H1 (cell line): Measurements from ENCODE around the gene FHIT.

Experiments used
- CBX8 ChIP-seq: fragments of 300-800, 300-1000 bp; sonication (generic); IDR thresholded peaks from 2 replicates; pipeline ENCODE4 v1.7.1; 2016; ENCODE audit warnings: low read depth, low read length, borderline replicate concordance
- CTCF ChIP-seq, 3 experiments: IDR thresholded peaks; 1 replicate in 2 of 3; 2 replicates in 1 of 3; pipeline versions ENCODE4 v1.5.1 to v1.6.1; 2011; ENCODE audit warnings: low read length in 3 of 3, mild to moderate bottlenecking in 3 of 3, inconsistent platforms in 2 of 3, low read depth in 1 of 3, moderate library complexity in 1 of 3; ENCODE audit not compliant: insufficient read depth in 1 of 3; ENCODE audit errors: control extremely low read depth in 1 of 3
- POLR2A ChIP-seq, 2 experiments: IDR thresholded peaks; 1 replicate in 1 of 2; 2 replicates in 1 of 2; pipeline ENCODE4 v1.6.1; 2011; ENCODE audit warnings: low read depth in 2 of 2, low read length in 2 of 2, mild to moderate bottlenecking in 2 of 2; ENCODE audit errors: control extremely low read depth in 1 of 2
- POU5F1 ChIP-seq: IDR thresholded peaks from 2 replicates; pipeline ENCODE4 v1.6.1; 2011; ENCODE audit warnings: low read depth, mild to moderate bottlenecking, low read length, moderate library complexity
- RAD21 ChIP-seq, 2 experiments: IDR thresholded peaks in 1 of 2; conservative IDR thresholded peaks in 1 of 2; 2 replicates each; pipeline ENCODE4 v1.6.1; 2011; ENCODE audit warnings: low read depth in 2 of 2, low read length in 2 of 2, improper control_type of control experiment in 1 of 2, inconsistent platforms in 1 of 2, mild to moderate bottlenecking in 1 of 2, moderate library complexity in 1 of 2
- RNF2 ChIP-seq: fragments of 200-900, 300-1000 bp; sonication (generic); IDR thresholded peaks from 2 replicates; pipeline ENCODE4 v1.7.1; 2016; ENCODE audit warnings: borderline replicate concordance, low read depth, mild to moderate bottlenecking, antibody characterized with exemption, low read length; ENCODE audit not compliant: poor library complexity, severe bottlenecking; ENCODE audit errors: missing control alignments
- SIX5 ChIP-seq: IDR thresholded peaks from 2 replicates; pipeline ENCODE4 v1.6.1; 2011; ENCODE audit warnings: mild to moderate bottlenecking, low read depth, low read length

GRCh38 chr3:60434950-60435349 lies 816.3 kb downstream of the FHIT start:
- no peak for TF ChIP-seq POU5F1
- no peak for TF ChIP-seq CTCF (IDR thresholded peaks at IDR 0.05; ENCODE audit: control extremely low read depth in 1 of 3, insufficient read depth in 1 of 3, low read depth in 1 of 3, low read length in 3 of 3)
- no peak for TF ChIP-seq RNF2
- no peak for TF ChIP-seq RAD21 (IDR thresholded peaks at IDR 0.05 in 1 of 2, conservative IDR thresholded peaks at IDR 0.05 in 1 of 2; ENCODE audit: low read depth in 2 of 2, low read length in 2 of 2)
- no peak for TF ChIP-seq SIX5
- TF ChIP-seq POLR2A (IDR thresholded peaks at IDR 0.05; ENCODE audit: control extremely low read depth in 1 of 2, low read depth in 2 of 2, low read length in 2 of 2): no peak
- no peak for TF ChIP-seq CBX8
